PC-3 (cell line): ENCODE measurements around the gene PLA2G1B. TPM values are rescaled to one million over a fixed set of nuclear protein-coding genes. Genes with fewer than 3 reads are reported as not detected.
"Not testable (repeated sequence)": the region's sequence is repeated elsewhere in the genome, so short reads cannot be mapped to it uniquely, and the experiment has no call there.

Experiments used
- ATAC-seq: fragments of 200-7000 bp; cut with Tn5 transposase; 2 replicates; pipeline ENCODE4 v1.9.1; 2020; ENCODE audit warnings: mild to moderate bottlenecking, moderate library complexity
- BruUV-seq: library from RNA; stranded (reverse); fragments of 400-500 nt; replicated peaks from 2 replicates; lab custom pipeline; 2021; lab: Mats Ljungman, UMichigan
- CTCF ChIA-PET: fragments of 300-600 bp; sonication (Branson Sonifier 250); formaldehyde crosslinking; loops from one replicate; lab custom pipeline; 2022; ENCODE audit warnings: antibody characterized with exemption; lab: Charles Lee
- POLR2A ChIA-PET: fragments of 300-600 bp; sonication (Branson Sonifier 250); formaldehyde crosslinking; loops from one replicate; lab custom pipeline; 2022; ENCODE audit warnings: antibody characterized with exemption; ENCODE audit not compliant: unreplicated experiment; lab: Charles Lee
- DNase-seq: peaks from one replicate; pipeline ENCODE4 v3.0.0-alpha.2; 2015
- H2AFZ ChIP-seq: fragments of 300-600 bp; sonication (generic); 2 replicates; pipeline ENCODE4 v1.6.0; 2016; ENCODE audit warnings: antibody characterized with exemption, low read length
- H3F3A ChIP-seq: fragments of 300-600 bp; sonication (generic); one replicate; pipeline ENCODE4 v1.6.0; 2017; ENCODE audit warnings: antibody characterized with exemption, low read length, control low read depth, mild to moderate bottlenecking; ENCODE audit not compliant: unreplicated experiment
- H3K27ac ChIP-seq: fragments of 300-600 bp; sonication (generic); 2 replicates; pipeline ENCODE4 v1.5.1; 2016; ENCODE audit warnings: mild to moderate bottlenecking, low read length
- H3K27me3 ChIP-seq: fragments of 300-600 bp; sonication (generic); 2 replicates; pipeline ENCODE4 v1.6.1; 2016; ENCODE audit warnings: low read length, mixed read lengths
- H3K36me3 ChIP-seq: fragments of 300-600 bp; sonication (generic); 2 replicates; pipeline ENCODE4 v1.6.1; 2016; ENCODE audit warnings: low read depth, mixed run types, low read length, mixed read lengths
- H3K4me1 ChIP-seq: fragments of 300-600 bp; sonication (generic); 2 replicates; pipeline ENCODE4 v1.5.1; 2016; ENCODE audit warnings: low read length; ENCODE audit not compliant: insufficient read depth
- H3K4me2 ChIP-seq: fragments of 300-600 bp; sonication (generic); 2 replicates; pipeline ENCODE4 v1.6.0; 2016; ENCODE audit warnings: low read length
- H3K4me3 ChIP-seq: fragments of 300-600 bp; sonication (generic); 2 replicates; pipeline ENCODE4 v1.5.1; 2016; ENCODE audit warnings: mild to moderate bottlenecking, low read length, mixed read lengths
- H3K79me2 ChIP-seq: fragments of 300-600 bp; sonication (generic); 2 replicates; pipeline ENCODE4 v1.6.1; 2017; ENCODE audit warnings: low read length, mixed read lengths
- H3K9ac ChIP-seq: fragments of 300-600 bp; sonication (generic); 2 replicates; pipeline ENCODE4 v1.6.0; 2016; ENCODE audit warnings: mild to moderate bottlenecking, low read length
- H3K9me2 ChIP-seq: fragments of 300-600 bp; sonication (generic); replicated peaks from 2 replicates; pipeline ENCODE4 v1.6.1; 2016; ENCODE audit warnings: mixed run types, low read length, mixed read lengths
- H3K9me3 ChIP-seq: fragments of 300-600 bp; sonication (generic); 2 replicates; pipeline ENCODE4 v1.6.1; 2016; ENCODE audit warnings: low read length, mixed read lengths
- H4K20me1 ChIP-seq: fragments of 300-600 bp; sonication (generic); 2 replicates; pipeline ENCODE4 v1.6.1; 2016; ENCODE audit warnings: low read length, mixed read lengths
- EZH2 ChIP-seq: fragments of 300-600 bp; sonication (generic); IDR thresholded peaks from one replicate; pipeline ENCODE4 v1.6.1; 2017; ENCODE audit warnings: antibody characterized with exemption, mild to moderate bottlenecking, low read length; ENCODE audit not compliant: unreplicated experiment
- EZH2phosphoT487 ChIP-seq: fragments of 300-600 bp; sonication (generic); IDR thresholded peaks from 2 replicates; pipeline ENCODE4 v1.6.1; 2018; ENCODE audit warnings: mild to moderate bottlenecking, antibody characterized with exemption, low read length, borderline replicate concordance
- intact Hi-C: fragments of 100-400 bp; cut with micrococcal nuclease; formaldehyde crosslinking; loops from 2 replicates; pipeline ENCODE4 v1.9.0; 2023
- total RNA-seq: library from RNA; depleted of rRNA; stranded (reverse); fragments of >200 nt; gene quantifications from 2 replicates; pipeline ENCODE4 v1.2.3, GENCODE V29; 2014
- TF ChIP-seq, protein P1 (sequence below): fragments of 300-600 bp; sonication (generic); conservative IDR thresholded peaks from 2 replicates; pipeline ENCODE4 v1.5.1; 2017; ENCODE audit warnings: antibody characterized with exemption, low read depth, mild to moderate bottlenecking, low read length

PLA2G1B gene
- total RNA-seq, 1 experiment from 2014 or later: not detected

DNA sequence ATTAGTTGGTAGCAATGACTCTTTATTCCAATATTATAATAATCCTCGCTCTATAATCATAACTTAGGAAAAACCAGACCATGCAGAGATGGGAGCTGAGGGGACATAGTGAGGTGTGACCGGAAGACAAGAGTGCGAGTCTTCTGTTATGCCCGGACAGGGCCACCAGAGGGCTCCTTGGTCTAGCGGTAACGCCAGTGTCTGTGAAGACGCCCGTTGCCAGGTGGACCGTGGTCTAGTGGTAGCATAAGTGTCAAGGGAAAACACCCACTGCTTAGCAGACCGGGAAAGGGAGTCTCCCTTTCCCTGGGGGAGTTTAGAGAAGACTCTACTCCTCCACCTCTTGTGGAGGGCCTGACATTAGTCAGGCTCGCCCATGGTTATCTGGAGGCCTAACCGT lies 7.9 kb upstream of the PLA2G1B start:
- H3K4me2 ChIP-seq, H3K79me2 ChIP-seq, H3K9ac ChIP-seq, BruUV-seq, POLR2A ChIA-PET, H4K20me1 ChIP-seq, ATAC-seq, H3K9me3 ChIP-seq, H3K27me3 ChIP-seq, H3K4me1 ChIP-seq, intact Hi-C loops, H3K27ac ChIP-seq, H3K4me3 ChIP-seq, H3K9me2 ChIP-seq, H2AFZ ChIP-seq, H3K36me3 ChIP-seq, H3F3A ChIP-seq: not testable (repeated sequence)
- TF ChIP-seq, protein P1, sequence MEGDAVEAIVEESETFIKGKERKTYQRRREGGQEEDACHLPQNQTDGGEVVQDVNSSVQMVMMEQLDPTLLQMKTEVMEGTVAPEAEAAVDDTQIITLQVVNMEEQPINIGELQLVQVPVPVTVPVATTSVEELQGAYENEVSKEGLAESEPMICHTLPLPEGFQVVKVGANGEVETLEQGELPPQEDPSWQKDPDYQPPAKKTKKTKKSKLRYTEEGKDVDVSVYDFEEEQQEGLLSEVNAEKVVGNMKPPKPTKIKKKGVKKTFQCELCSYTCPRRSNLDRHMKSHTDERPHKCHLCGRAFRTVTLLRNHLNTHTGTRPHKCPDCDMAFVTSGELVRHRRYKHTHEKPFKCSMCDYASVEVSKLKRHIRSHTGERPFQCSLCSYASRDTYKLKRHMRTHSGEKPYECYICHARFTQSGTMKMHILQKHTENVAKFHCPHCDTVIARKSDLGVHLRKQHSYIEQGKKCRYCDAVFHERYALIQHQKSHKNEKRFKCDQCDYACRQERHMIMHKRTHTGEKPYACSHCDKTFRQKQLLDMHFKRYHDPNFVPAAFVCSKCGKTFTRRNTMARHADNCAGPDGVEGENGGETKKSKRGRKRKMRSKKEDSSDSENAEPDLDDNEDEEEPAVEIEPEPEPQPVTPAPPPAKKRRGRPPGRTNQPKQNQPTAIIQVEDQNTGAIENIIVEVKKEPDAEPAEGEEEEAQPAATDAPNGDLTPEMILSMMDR: peak; percentile 55
- peak; percentile 70 for DNase-seq
- CTCF ChIA-PET: interaction anchor here (0.5 kb wide), 1 partner anchor 25 kb away, joined by 6 read pairs; no protein-coding TSS in a partner anchor

DNA sequence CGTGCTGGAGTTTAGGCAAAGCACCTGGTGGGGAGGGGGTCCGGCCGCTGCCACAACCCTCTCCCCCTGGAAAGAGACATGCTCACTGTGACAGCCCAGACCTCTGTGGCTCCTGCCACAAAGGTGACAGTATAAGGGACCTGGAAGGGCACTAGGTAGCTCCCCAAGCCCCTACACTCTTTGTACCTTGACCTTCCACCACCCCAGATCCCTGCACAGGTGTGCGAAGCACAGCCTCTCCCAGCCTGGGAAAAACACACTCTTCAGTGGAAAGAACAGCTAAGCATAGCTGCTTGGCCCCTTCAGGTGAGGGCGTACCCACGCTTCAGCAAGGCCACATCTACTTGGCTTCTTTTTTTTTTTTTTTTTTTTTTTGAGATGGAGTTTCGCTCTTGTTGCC lies 4.9 kb upstream of the PLA2G1B start:
- Histone ChIP-seq H3K9me2 (no peaks in the 10 kb centered on the region), H3K4me2 (no peak overlapping the region), H2AFZ (no peak overlapping the region), H3K79me2 (no peaks in the 10 kb centered on the region), H3K4me1 (no peaks in the 10 kb centered on the region), H3K27ac (no peak overlapping the region), H3K4me3 (no peak overlapping the region), H3K9me3 (no peaks in the 10 kb centered on the region), H3K27me3 (no peaks in the 10 kb centered on the region), H3K9ac (no peak overlapping the region), H3F3A (no peaks in the 10 kb centered on the region), H3K36me3 (no peaks in the 10 kb centered on the region), H4K20me1 (no peaks in the 10 kb centered on the region)
- intact Hi-C loops: no loop called here
- POLR2A ChIA-PET: no interaction called here
- ATAC-seq (no peak), DNase-seq (no peak)
- no TSS peak for BruUV-seq
- CTCF ChIA-PET: no interaction called here
- TF ChIP-seq, protein P1: no peak
- no peak for TF ChIP-seq EZH2phosphoT487
- no peak for TF ChIP-seq EZH2

DNA sequence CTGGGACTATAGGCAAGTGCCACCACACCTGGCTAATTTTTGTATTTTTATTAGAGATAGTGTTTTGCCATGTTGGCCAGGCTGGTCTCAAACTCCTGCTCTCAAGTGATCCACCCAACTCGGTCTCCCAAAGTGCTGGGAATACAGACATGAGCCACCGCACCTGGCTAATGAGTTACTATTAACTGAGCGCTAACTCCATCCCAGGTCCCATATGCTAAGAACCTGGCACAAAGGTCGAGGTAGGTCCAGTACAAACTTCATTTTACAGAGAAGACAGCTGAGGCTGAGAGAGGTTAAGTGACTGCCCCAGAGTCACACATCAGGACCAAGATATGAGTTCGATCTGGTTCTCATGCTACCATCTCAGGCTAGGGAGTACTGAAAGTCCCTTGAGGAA lies 4.5 kb upstream of the PLA2G1B start:
- H3K4me1 ChIP-seq: no peaks in the 10 kb centered on the region
- no peak for DNase-seq
- TF ChIP-seq EZH2phosphoT487 (no peak), EZH2 (no peak)
- TF ChIP-seq, protein P1: no peak
- no peaks in the 10 kb centered on the region for H4K20me1 ChIP-seq
- no peak overlapping the region for H2AFZ ChIP-seq
- POLR2A ChIA-PET: no interaction called here
- no peak overlapping the region for H3K4me3 ChIP-seq
- no peaks in the 10 kb centered on the region for H3K27me3 ChIP-seq
- no peaks in the 10 kb centered on the region for H3K36me3 ChIP-seq
- no peaks in the 10 kb centered on the region for H3K9me3 ChIP-seq
- CTCF ChIA-PET: no interaction called here
- BruUV-seq: no TSS peak
- no peak overlapping the region for H3K9ac ChIP-seq
- no peaks in the 10 kb centered on the region for H3K79me2 ChIP-seq
- intact Hi-C loops: no loop called here
- no peak overlapping the region for H3K27ac ChIP-seq
- no peak overlapping the region for H3K4me2 ChIP-seq
- no peaks in the 10 kb centered on the region for H3F3A ChIP-seq
- ATAC-seq: no peak
- H3K9me2 ChIP-seq: no peaks in the 10 kb centered on the region
